Measurements from ENCODE around the gene DDO.

- TF ChIP-seq CTCF (IDR thresholded peaks at IDR 0.05; ENCODE audit: poor library complexity, severe bottlenecking) (no peak), EP300 (conservative IDR thresholded peaks at IDR 0.05; ENCODE audit: poor library complexity, severe bottlenecking) (no peak)
Measured at GRCh38 chr6:110404607-110405006, 10.8 kb downstream of the DDO start.

All from neural cell (in vitro differentiated cells).